HEK293 (cell line): ENCODE data around the gene GPRC5B.

Experiments
- CTCF ChIA-PET: fragments of 350-600 bp; formaldehyde crosslinking; extraction: SDS; loops from one replicate; lab custom pipeline; 2021; ENCODE audit warnings: antibody characterized with exemption; lab: Yijun Ruan, JAX
- POLR2A ChIA-PET: fragments of 300-600 bp; formaldehyde crosslinking; extraction: SDS; loops from one replicate; lab custom pipeline; 2020; ENCODE audit warnings: antibody characterized with exemption, inconsistent platforms; lab: Yijun Ruan, JAX
- H3K27ac ChIP-seq: fragments of 200-500 bp; sonication (Bioruptor generic); 2 replicates; pipeline ENCODE4 v1.5.1; 2014; ENCODE audit warnings: low read depth, low read length, control low read depth, inconsistent platforms; ENCODE audit errors: extremely low read depth
- H3K36me3 ChIP-seq, 2 experiments: fragments of 200-500 bp in 1 of 2; sonication (Bioruptor generic) in 1 of 2; 1 replicate in 1 of 2; 2 replicates in 1 of 2; pipeline ENCODE4 v1.5.1; 2014 to 2017; ENCODE audit warnings: inconsistent platforms in 2 of 2, low read length in 2 of 2; ENCODE audit not compliant: control insufficient read depth in 2 of 2, insufficient read depth in 1 of 2
- H3K4me1 ChIP-seq: fragments of 200-500 bp; sonication (Bioruptor generic); 2 replicates; pipeline ENCODE4 v1.5.1; 2014; ENCODE audit warnings: mild to moderate bottlenecking, low read length, inconsistent platforms; ENCODE audit not compliant: control insufficient read depth, insufficient read depth
- H3K4me3 ChIP-seq: 2 replicates; pipeline ENCODE4 v1.5.1; 2011; ENCODE audit warnings: low read depth, mild to moderate bottlenecking, control low read depth, low read length, moderate library complexity
- H3K9me3 ChIP-seq: fragments of 200-500 bp; sonication (Bioruptor generic); 2 replicates; pipeline ENCODE4 v1.5.1; 2014; ENCODE audit warnings: low read depth, low read length, inconsistent platforms; ENCODE audit not compliant: control insufficient read depth, insufficient read depth
- MEIS1 ChIP-seq: sonication (generic); formaldehyde crosslinking; IDR thresholded peaks from 2 replicates; pipeline ENCODE4 v1.8.1; 2022; ENCODE audit warnings: missing genetic modification reagents, mild to moderate bottlenecking, borderline replicate concordance
- MYNN ChIP-seq: fragments of 450-650 bp; formaldehyde crosslinking; IDR thresholded peaks from 2 replicates; pipeline ENCODE4 v1.5.1; 2016; ENCODE audit warnings: missing biosample characterization, missing genetic modification characterization, borderline replicate concordance
- OVOL3 ChIP-seq: fragments of 450-650 bp; formaldehyde crosslinking; IDR thresholded peaks from 2 replicates; pipeline ENCODE4 v1.5.1; 2016; ENCODE audit warnings: missing biosample characterization, missing genetic modification characterization
- WT1 ChIP-seq: fragments of 450-650 bp; formaldehyde crosslinking; IDR thresholded peaks from 2 replicates; pipeline ENCODE4 v1.5.1; 2016; ENCODE audit warnings: missing biosample characterization, missing genetic modification characterization
- ZFP3 ChIP-seq: fragments of 450-650 bp; formaldehyde crosslinking; IDR thresholded peaks from 2 replicates; pipeline ENCODE4 v1.5.1; 2016; ENCODE audit warnings: low read depth, missing biosample characterization, missing genetic modification characterization
- ZNF133 ChIP-seq: fragments of 450-650 bp; formaldehyde crosslinking; IDR thresholded peaks from 2 replicates; pipeline ENCODE4 v1.5.1; 2016; ENCODE audit warnings: missing biosample characterization, missing genetic modification characterization
- ZNF146 ChIP-seq: fragments of 450-650 bp; formaldehyde crosslinking; IDR thresholded peaks from 2 replicates; pipeline ENCODE4 v1.5.1; 2016; ENCODE audit warnings: missing biosample characterization, missing genetic modification characterization
- ZNF518A ChIP-seq: fragments of 450-650 bp; formaldehyde crosslinking; conservative IDR thresholded peaks from 2 replicates; pipeline ENCODE4 v1.5.1; 2016; ENCODE audit warnings: low read depth, missing biosample characterization, missing genetic modification characterization
- ZNF529 ChIP-seq: fragments of 450-650 bp; formaldehyde crosslinking; IDR thresholded peaks from 2 replicates; pipeline ENCODE4 v1.5.1; 2017; ENCODE audit warnings: missing genetic modification characterization, missing biosample characterization; ENCODE audit not compliant: insufficient replicate concordance
- ZNF701 ChIP-seq: fragments of 450-650 bp; formaldehyde crosslinking; IDR thresholded peaks from 2 replicates; pipeline ENCODE4 v1.5.1; 2016; ENCODE audit warnings: missing biosample characterization, missing genetic modification characterization
- ZNF747 ChIP-seq: fragments of 450-650 bp; formaldehyde crosslinking; IDR thresholded peaks from 2 replicates; pipeline ENCODE4 v1.5.1; 2016; ENCODE audit warnings: missing biosample characterization, missing genetic modification characterization
- ZSCAN16 ChIP-seq: fragments of 450-650 bp; formaldehyde crosslinking; IDR thresholded peaks from 2 replicates; pipeline ENCODE4 v1.5.1; 2016; ENCODE audit warnings: missing biosample characterization, missing genetic modification characterization
- ZSCAN5A ChIP-seq: fragments of 450-650 bp; formaldehyde crosslinking; IDR thresholded peaks from 2 replicates; pipeline ENCODE4 v1.5.1; 2016; ENCODE audit warnings: missing biosample characterization, missing genetic modification characterization
- TF ChIP-seq, protein P1 (sequence below): fragments of 450-650 bp; formaldehyde crosslinking; optimal IDR thresholded peaks from 2 replicates; pipeline ENCODE3; 2016; ENCODE audit warnings: missing biosample characterization, mild to moderate bottlenecking, missing genetic modification characterization
- TF ChIP-seq, protein P2 (sequence below): fragments of 450-650 bp; formaldehyde crosslinking; IDR thresholded peaks from 2 replicates; pipeline ENCODE4 v1.5.1; 2017; ENCODE audit warnings: missing biosample characterization, missing genetic modification characterization
- TF ChIP-seq, protein P3 (sequence below): fragments of 450-650 bp; formaldehyde crosslinking; IDR thresholded peaks from 2 replicates; pipeline ENCODE4 v1.5.1; 2017; ENCODE audit warnings: missing biosample characterization, mild to moderate bottlenecking, missing genetic modification characterization, moderate library complexity
- TF ChIP-seq, protein P4 (sequence below): fragments of 450-650 bp; formaldehyde crosslinking; IDR thresholded peaks from 2 replicates; pipeline ENCODE4 v1.5.1; 2016; ENCODE audit warnings: missing biosample characterization, missing genetic modification characterization, borderline replicate concordance
- TF ChIP-seq, protein P5 (sequence below): fragments of 450-650 bp; formaldehyde crosslinking; IDR thresholded peaks from 2 replicates; pipeline ENCODE4 v1.5.1; 2017; ENCODE audit warnings: missing biosample characterization, missing genetic modification characterization

GPRC5B gene

DNA sequence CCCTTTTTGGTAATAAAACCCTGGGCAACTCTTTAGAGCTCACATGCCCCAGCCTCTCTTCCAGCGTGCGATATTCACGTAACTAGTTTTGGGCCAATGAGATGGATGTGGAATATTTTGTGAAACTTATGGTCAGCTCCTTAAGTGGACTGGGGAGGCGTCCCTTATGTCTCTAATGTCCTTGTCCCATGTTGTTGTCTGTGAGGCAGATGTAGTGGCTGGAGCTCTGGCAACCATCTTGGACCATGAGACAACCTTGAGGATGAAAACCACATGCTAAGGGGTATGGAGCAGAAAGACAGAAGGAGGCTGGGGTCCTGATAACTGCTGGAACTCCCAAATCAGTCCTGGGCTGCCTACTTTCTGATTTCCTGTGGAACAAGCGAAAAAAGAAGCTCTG is 31.4 kb upstream of the GPRC5B start (continued):
- TF ChIP-seq, protein P1, sequence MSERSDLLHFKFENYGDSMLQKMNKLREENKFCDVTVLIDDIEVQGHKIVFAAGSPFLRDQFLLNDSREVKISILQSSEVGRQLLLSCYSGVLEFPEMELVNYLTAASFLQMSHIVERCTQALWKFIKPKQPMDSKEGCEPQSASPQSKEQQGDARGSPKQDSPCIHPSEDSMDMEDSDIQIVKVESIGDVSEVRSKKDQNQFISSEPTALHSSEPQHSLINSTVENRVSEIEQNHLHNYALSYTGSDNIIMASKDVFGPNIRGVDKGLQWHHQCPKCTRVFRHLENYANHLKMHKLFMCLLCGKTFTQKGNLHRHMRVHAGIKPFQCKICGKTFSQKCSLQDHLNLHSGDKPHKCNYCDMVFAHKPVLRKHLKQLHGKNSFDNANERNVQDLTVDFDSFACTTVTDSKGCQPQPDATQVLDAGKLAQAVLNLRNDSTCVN (tag by site-specific recombination): no peak

GRCh38 chr16:19914877-19915276 is 30.2 kb upstream of the GPRC5B start:
- H3K36me3 ChIP-seq: no peaks in the 10 kb centered on the region
- POLR2A ChIA-PET: no interaction called here
- TF ChIP-seq, protein P2, sequence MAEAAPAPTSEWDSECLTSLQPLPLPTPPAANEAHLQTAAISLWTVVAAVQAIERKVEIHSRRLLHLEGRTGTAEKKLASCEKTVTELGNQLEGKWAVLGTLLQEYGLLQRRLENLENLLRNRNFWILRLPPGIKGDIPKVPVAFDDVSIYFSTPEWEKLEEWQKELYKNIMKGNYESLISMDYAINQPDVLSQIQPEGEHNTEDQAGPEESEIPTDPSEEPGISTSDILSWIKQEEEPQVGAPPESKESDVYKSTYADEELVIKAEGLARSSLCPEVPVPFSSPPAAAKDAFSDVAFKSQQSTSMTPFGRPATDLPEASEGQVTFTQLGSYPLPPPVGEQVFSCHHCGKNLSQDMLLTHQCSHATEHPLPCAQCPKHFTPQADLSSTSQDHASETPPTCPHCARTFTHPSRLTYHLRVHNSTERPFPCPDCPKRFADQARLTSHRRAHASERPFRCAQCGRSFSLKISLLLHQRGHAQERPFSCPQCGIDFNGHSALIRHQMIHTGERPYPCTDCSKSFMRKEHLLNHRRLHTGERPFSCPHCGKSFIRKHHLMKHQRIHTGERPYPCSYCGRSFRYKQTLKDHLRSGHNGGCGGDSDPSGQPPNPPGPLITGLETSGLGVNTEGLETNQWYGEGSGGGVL (tag by site-specific recombination): no peak
- TF ChIP-seq OVOL3: no peak
- no peak for TF ChIP-seq MYNN (tag by site-specific recombination)
- TF ChIP-seq ZNF747 (tag by site-specific recombination): no peak
- TF ChIP-seq, protein P3, sequence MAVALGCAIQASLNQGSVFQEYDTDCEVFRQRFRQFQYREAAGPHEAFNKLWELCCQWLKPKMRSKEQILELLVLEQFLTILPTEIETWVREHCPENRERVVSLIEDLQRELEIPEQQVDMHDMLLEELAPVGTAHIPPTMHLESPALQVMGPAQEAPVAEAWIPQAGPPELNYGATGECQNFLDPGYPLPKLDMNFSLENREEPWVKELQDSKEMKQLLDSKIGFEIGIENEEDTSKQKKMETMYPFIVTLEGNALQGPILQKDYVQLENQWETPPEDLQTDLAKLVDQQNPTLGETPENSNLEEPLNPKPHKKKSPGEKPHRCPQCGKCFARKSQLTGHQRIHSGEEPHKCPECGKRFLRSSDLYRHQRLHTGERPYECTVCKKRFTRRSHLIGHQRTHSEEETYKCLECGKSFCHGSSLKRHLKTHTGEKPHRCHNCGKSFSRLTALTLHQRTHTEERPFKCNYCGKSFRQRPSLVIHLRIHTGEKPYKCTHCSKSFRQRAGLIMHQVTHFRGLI (tag by site-specific recombination): no peak
- no peak for TF ChIP-seq ZSCAN5A
- TF ChIP-seq WT1: no peak
- no peaks in the 10 kb centered on the region for H3K9me3 ChIP-seq
- no peak overlapping the region for H3K27ac ChIP-seq
- CTCF ChIA-PET: interaction anchor here (1.4 kb wide), 1 partner anchor 384 kb away, joined by 4 read pairs; no protein-coding TSS in a partner anchor
- no peak overlapping the region for H3K4me3 ChIP-seq
- H3K4me1 ChIP-seq: no peaks in the 10 kb centered on the region

DNA sequence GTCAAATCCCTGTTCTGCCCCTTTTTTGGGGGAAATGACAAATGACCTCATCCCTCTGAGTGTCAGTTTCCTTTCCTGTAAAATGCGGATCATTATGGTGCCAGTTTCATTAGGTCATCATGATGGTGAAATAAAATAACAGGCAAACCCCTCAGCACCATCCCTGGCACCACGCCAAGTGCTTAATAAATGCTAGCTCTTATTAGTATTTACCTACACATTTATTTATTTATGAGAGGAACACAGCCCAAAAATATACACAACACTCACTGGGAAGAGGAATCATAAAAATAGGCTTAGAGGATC is 28.6 kb upstream of the GPRC5B start:
- Histone ChIP-seq H3K36me3 (no peaks in the 10 kb centered on the region), H3K27ac (no peak overlapping the region), H3K4me1 (no peaks in the 10 kb centered on the region), H3K4me3 (no peak overlapping the region), H3K9me3 (no peaks in the 10 kb centered on the region)
- ChIA-PET CTCF (interaction anchor here (0.6 to 2.1 kb wide), 5 partner anchors 9 to 472 kb away, joined by 3 to 6 read pairs (median 3); no protein-coding TSS in a partner anchor), POLR2A (no interaction called here)
- TF ChIP-seq, protein P4, sequence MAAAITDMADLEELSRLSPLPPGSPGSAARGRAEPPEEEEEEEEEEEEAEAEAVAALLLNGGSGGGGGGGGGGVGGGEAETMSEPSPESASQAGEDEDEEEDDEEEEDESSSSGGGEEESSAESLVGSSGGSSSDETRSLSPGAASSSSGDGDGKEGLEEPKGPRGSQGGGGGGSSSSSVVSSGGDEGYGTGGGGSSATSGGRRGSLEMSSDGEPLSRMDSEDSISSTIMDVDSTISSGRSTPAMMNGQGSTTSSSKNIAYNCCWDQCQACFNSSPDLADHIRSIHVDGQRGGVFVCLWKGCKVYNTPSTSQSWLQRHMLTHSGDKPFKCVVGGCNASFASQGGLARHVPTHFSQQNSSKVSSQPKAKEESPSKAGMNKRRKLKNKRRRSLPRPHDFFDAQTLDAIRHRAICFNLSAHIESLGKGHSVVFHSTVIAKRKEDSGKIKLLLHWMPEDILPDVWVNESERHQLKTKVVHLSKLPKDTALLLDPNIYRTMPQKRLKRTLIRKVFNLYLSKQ (tag by site-specific recombination): no peak
- TF ChIP-seq ZNF701 (no peak), ZSCAN16 (no peak), ZNF146 (no peak), ZNF518A (tag by site-specific recombination) (peak; percentile 23; the same call in 1 of the 2 replicates), ZFP3 (tag by site-specific recombination) (no peak), ZNF133 (no peak), MEIS1 (no peak), ZNF529 (tag by site-specific recombination) (no peak)
- TF ChIP-seq, protein P5, sequence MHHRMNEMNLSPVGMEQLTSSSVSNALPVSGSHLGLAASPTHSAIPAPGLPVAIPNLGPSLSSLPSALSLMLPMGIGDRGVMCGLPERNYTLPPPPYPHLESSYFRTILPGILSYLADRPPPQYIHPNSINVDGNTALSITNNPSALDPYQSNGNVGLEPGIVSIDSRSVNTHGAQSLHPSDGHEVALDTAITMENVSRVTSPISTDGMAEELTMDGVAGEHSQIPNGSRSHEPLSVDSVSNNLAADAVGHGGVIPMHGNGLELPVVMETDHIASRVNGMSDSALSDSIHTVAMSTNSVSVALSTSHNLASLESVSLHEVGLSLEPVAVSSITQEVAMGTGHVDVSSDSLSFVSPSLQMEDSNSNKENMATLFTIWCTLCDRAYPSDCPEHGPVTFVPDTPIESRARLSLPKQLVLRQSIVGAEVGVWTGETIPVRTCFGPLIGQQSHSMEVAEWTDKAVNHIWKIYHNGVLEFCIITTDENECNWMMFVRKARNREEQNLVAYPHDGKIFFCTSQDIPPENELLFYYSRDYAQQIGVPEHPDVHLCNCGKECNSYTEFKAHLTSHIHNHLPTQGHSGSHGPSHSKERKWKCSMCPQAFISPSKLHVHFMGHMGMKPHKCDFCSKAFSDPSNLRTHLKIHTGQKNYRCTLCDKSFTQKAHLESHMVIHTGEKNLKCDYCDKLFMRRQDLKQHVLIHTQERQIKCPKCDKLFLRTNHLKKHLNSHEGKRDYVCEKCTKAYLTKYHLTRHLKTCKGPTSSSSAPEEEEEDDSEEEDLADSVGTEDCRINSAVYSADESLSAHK (tag by site-specific recombination): no peak
